GM12878 (cell line): ENCODE data around the gene EXD3. TPM values are rescaled to one million over a fixed set of nuclear protein-coding genes. Genes with fewer than 3 reads are reported as not detected.

ENCODE experiments used
- ATAC-seq: fragments of 200-7000 bp; cut with Tn5 transposase; 3 replicates; pipeline ENCODE4 v1.9.1; 2020; ENCODE audit warnings: mild to moderate bottlenecking, moderate library complexity
- BruUV-seq: library from RNA; stranded (reverse); fragments of 400-500 nt; replicated peaks from 2 replicates; lab custom pipeline; 2021; lab: Mats Ljungman, UMichigan
- CTCF ChIA-PET: fragments of 300-600 bp; sonication (Branson Sonifier 250); formaldehyde crosslinking; extraction: SDS; loops from one replicate; lab custom pipeline; 2021; ENCODE audit warnings: inconsistent platforms; lab: Yijun Ruan, JAX
- POLR2A ChIA-PET: fragments of 350-600 bp; formaldehyde crosslinking; extraction: SDS; loops from one replicate; lab custom pipeline; 2021; ENCODE audit warnings: inconsistent platforms; lab: Charles Lee
- RAD21 ChIA-PET: fragments of 300-600 bp; sonication (Branson Sonifier 250); formaldehyde crosslinking; loops from one replicate; lab custom pipeline; 2023; ENCODE audit warnings: antibody characterized with exemption; ENCODE audit not compliant: unreplicated experiment; lab: Charles Lee
- SMC1A ChIA-PET: fragments of 300-600 bp; sonication (Branson Sonifier 250); formaldehyde crosslinking; loops from one replicate; lab custom pipeline; 2023; ENCODE audit not compliant: unreplicated experiment, uncharacterized antibody; lab: Charles Lee
- DNase-seq: peaks from one replicate; pipeline ENCODE4 v3.0.0-alpha.2; 2011; ENCODE audit warnings: low read depth, low spot score
- FAIRE-seq: peaks from 3 replicates; lab custom pipeline; 2011; peaks lifted over from hg19 to GRCh38; lab: Jason Lieb, UNC
- H2AFZ ChIP-seq: 2 replicates; pipeline ENCODE4 v1.6.0; 2011; ENCODE audit warnings: low read depth, low read length, control low read depth; ENCODE audit not compliant: control insufficient read depth
- H3K27ac ChIP-seq: 2 replicates; pipeline ENCODE4 v1.5.1; 2011; ENCODE audit warnings: control low read depth; ENCODE audit not compliant: control insufficient read depth, insufficient read depth
- H3K27me3 ChIP-seq, 2 experiments: replicated peaks in 1 of 2; 2 replicates each; pipeline versions ENCODE4 v1.6.0 to v1.6.1; 2011; ENCODE audit warnings: low read length in 1 of 2; ENCODE audit not compliant: control insufficient read depth in 2 of 2, insufficient read depth in 2 of 2
- H3K36me3 ChIP-seq, 2 experiments: 2 replicates each; pipeline ENCODE4 v1.5.1; 2011; ENCODE audit warnings: low read length in 1 of 2; ENCODE audit not compliant: control insufficient read depth in 2 of 2, insufficient read depth in 2 of 2
- H3K4me1 ChIP-seq: 2 replicates; pipeline ENCODE4 v1.6.1; 2011; ENCODE audit warnings: mild to moderate bottlenecking, low read length, moderate library complexity, mixed read lengths; ENCODE audit not compliant: control insufficient read depth, insufficient read depth
- H3K4me2 ChIP-seq: 2 replicates; pipeline ENCODE4 v1.6.0; 2011; ENCODE audit warnings: control low read depth; ENCODE audit not compliant: control insufficient read depth, insufficient read depth
- H3K4me3 ChIP-seq: fragments of 200-600 bp; sonication (generic); 2 replicates; pipeline ENCODE4 v1.5.1; 2016
- H3K79me2 ChIP-seq: 2 replicates; pipeline ENCODE4 v1.6.0; 2011; ENCODE audit warnings: low read length; ENCODE audit not compliant: control insufficient read depth, insufficient read depth
- H3K9ac ChIP-seq: 2 replicates; pipeline ENCODE4 v1.8.0; 2011; ENCODE audit warnings: low read length, control low read depth, mixed read lengths; ENCODE audit not compliant: control insufficient read depth, insufficient read depth
- H3K9me3 ChIP-seq: replicated peaks from 3 replicates; pipeline ENCODE4 v1.5.1; 2011; ENCODE audit warnings: mild to moderate bottlenecking, low read length; ENCODE audit not compliant: control insufficient read depth, insufficient read depth
- H4K20me1 ChIP-seq: 2 replicates; pipeline ENCODE4 v1.6.0; 2011; ENCODE audit not compliant: control insufficient read depth, insufficient read depth
- BCL3 ChIP-seq: IDR thresholded peaks from 2 replicates; pipeline ENCODE4 v1.6.1; 2011; ENCODE audit warnings: borderline replicate concordance, low read depth, mild to moderate bottlenecking, moderate library complexity, low read length; ENCODE audit not compliant: insufficient read depth, poor library complexity, severe bottlenecking
- CBFB ChIP-seq: IDR thresholded peaks from 2 replicates; pipeline ENCODE4 v1.6.1; 2016; ENCODE audit warnings: antibody characterized with exemption, low read depth
- CHD1 ChIP-seq: IDR thresholded peaks from 2 replicates; pipeline ENCODE4 v1.6.1; 2012; ENCODE audit warnings: low read depth, low read length, improper control_type of control experiment
- CREM ChIP-seq: IDR thresholded peaks from 2 replicates; pipeline ENCODE4 v1.6.1; 2014; ENCODE audit warnings: antibody characterized with exemption, low read depth
- EZH2 ChIP-seq: IDR thresholded peaks from 2 replicates; pipeline ENCODE4 v1.6.1; 2012; ENCODE audit warnings: low read depth, mild to moderate bottlenecking, control low read depth, inconsistent platforms, low read length, borderline replicate concordance; ENCODE audit not compliant: control insufficient read depth
- NFYA ChIP-seq: IDR thresholded peaks from 2 replicates; pipeline ENCODE4 v1.6.1; 2011; ENCODE audit warnings: low read depth, mild to moderate bottlenecking, low read length, improper control_type of control experiment, borderline replicate concordance
- POU2F2 ChIP-seq: IDR thresholded peaks from 3 replicates; pipeline ENCODE4 v1.6.1; 2011; ENCODE audit warnings: low read depth, mild to moderate bottlenecking, low read length, borderline replicate concordance
- TBL1XR1 ChIP-seq: IDR thresholded peaks from 2 replicates; pipeline ENCODE4 v1.6.1; 2012; ENCODE audit warnings: low read depth, low read length, improper control_type of control experiment
- ZNF24 ChIP-seq: fragments of 450-650 bp; IDR thresholded peaks from 2 replicates; pipeline ENCODE4 v1.6.1; 2017; ENCODE audit warnings: antibody characterized with exemption, mild to moderate bottlenecking
- WGBS: methylation state at CpG from one replicate; pipeline ENCODE4 v1.1.6; 2016; ENCODE audit warnings: low lambda C conversion rate; ENCODE audit not compliant: insufficient replicate concordance, insufficient coverage; ENCODE audit errors: missing lambda C conversion rate; 5-methylcytosine and 5-hydroxymethylcytosine counted together
- in situ Hi-C: fragments of 300-500 bp; cut with MboI; formaldehyde crosslinking; loops from 9 replicates; pipeline ENCODE4 v1.14.3; 2018; ENCODE audit warnings: mixed read lengths
- intact Hi-C: fragments of 100-400 bp; cut with micrococcal nuclease; formaldehyde crosslinking; loops from one replicate; pipeline ENCODE4 v1.14.2; 2022; ENCODE audit not compliant: unreplicated experiment
- polyA plus RNA-seq, 11 experiments: library from polyadenylated mRNA; depleted of rRNA in 4 of 11; unstranded in 6 of 11; stranded (reverse) in 5 of 11; fragments of >200 nt; fragmentation: Nextera tagmentation in 4 of 11; fragmentation: Illumina TruSeq in 1 of 11; extraction: Ambion mirVana in 4 of 11; extraction: Trizol in 1 of 11; gene quantifications; 1 replicate in 1 of 11; 2 replicates in 10 of 11; pipeline versions ENCODE4 v1.2.1 to v1.2.3, GENCODE V29; 2011 to 2016; ENCODE audit warnings: inconsistent platforms in 2 of 11, missing spikeins in 2 of 11, low read depth in 1 of 11
- total RNA-seq, 4 experiments: library from RNA; depleted of rRNA in 3 of 4; stranded (reverse); fragments of >200 nt in 3 of 4; fragmentation: Illumina TruSeq in 1 of 4; extraction: Trizol in 1 of 4; gene quantifications; 2 replicates each; pipeline versions ENCODE4 v1.2.1 to v1.2.3, GENCODE V29; 2013 to 2021

The EXD3 gene
- total and polyA plus RNA-seq, 10 of the 15 experiments (the other 5 are each of a cell fraction or from before 2014, with no cell fraction given), result 0.21 to 7.1 (median 3.6) TPM

GRCh38 chr9:137387891-137388560 lies 34.9 kb downstream of the EXD3 start:
- Histone ChIP-seq H3K4me1 (no peaks in the 10 kb centered on the region), H3K9me3 (no peaks in the 10 kb centered on the region), H3K36me3 (no peaks in the 10 kb centered on the region), H3K4me3 (no peak overlapping the region), H2AFZ (no peak overlapping the region), H3K9ac (no peak overlapping the region), H3K79me2 (no peaks in the 10 kb centered on the region), H4K20me1 (no peaks in the 10 kb centered on the region), H3K4me2 (no peak overlapping the region), H3K27ac (no peak overlapping the region), H3K27me3 (no peaks in the 10 kb centered on the region)
- 91% methylated on average over 26 of the region's 26 CpGs for WGBS
- CTCF ChIA-PET, result no interaction called here
- no TSS peak for BruUV-seq
- RAD21 ChIA-PET, result no interaction called here
- SMC1A ChIA-PET, result no interaction called here
- TF ChIP-seq EZH2 (no peak), ZNF24 (no peak), CBFB (no peak), NFYA (no peak), POU2F2 (no peak), CREM (no peak), TBL1XR1 (no peak), BCL3 (no peak), CHD1 (no peak)
- intact Hi-C loops, result no loop called here
- POLR2A ChIA-PET, result no interaction called here
- in situ Hi-C loops, result no loop called here
- no peak for ATAC-seq
- DNase-seq, result no peak
- no peak for FAIRE-seq
